ENCODE measurements around the gene NFS1.
"Not testable (repeated sequence)": the region's sequence is repeated elsewhere in the genome, so short reads cannot be mapped to it uniquely, and the experiment has no call there.

The NFS1 gene

GRCh38 chr20:35715652-35716051 lies 16.5 kb upstream of the NFS1 start:
- DNase-seq, result no peak
- CTCF ChIA-PET, result interaction anchor here (1.0 to 1.9 kb wide), 3 partner anchors 11 to 24 kb away, joined by 3 to 6 read pairs (median 4); no protein-coding TSS in a partner anchor
- POLR2A ChIA-PET, result no interaction called here
- Histone ChIP-seq H3K4me1 (ENCODE audit: control extremely low read depth in 1 of 4, control insufficient read depth in 4 of 4, insufficient read depth in 4 of 4, low read length in 3 of 4) (no peaks in the 10 kb centered on the region), H3K9me3 (ENCODE audit: control extremely low read depth in 1 of 5, control insufficient read depth in 4 of 5, insufficient read depth in 2 of 5, low read depth in 1 of 5, low read length in 4 of 5) (no peaks in the 10 kb centered on the region), H3K27me3 (replicated peaks in 2 of 5; ENCODE audit: control insufficient read depth in 4 of 5, insufficient read depth in 5 of 5, low read length in 4 of 5) (no peaks in the 10 kb centered on the region), H3K27ac (ENCODE audit: insufficient read depth in 1 of 2, low read depth in 1 of 2, low read length in 2 of 2, poor library complexity in 1 of 2, severe bottlenecking in 2 of 2) (no peak overlapping the region), H3K4me3 (ENCODE audit: control insufficient read depth in 1 of 7, extremely low read depth in 1 of 7, insufficient read depth in 4 of 7, low read depth in 2 of 7, low read length in 6 of 7) (no peak overlapping the region), H3K36me3 (ENCODE audit: control insufficient read depth in 4 of 4, insufficient read depth in 4 of 4, low read length in 3 of 4) (peaks cover 35 to 95% (median 73%) of the 10 kb centered on the region in 4 experiments)
- WGBS (ENCODE audit: insufficient coverage), result no CpG with 5 or more reads among the region's 2 CpGs

- Histone ChIP-seq H3K4me1 (ENCODE audit: control extremely low read depth in 1 of 4, control insufficient read depth in 4 of 4, insufficient read depth in 4 of 4, low read length in 3 of 4) (no peaks in the 10 kb centered on the region), H3K36me3 (ENCODE audit: control insufficient read depth in 4 of 4, insufficient read depth in 4 of 4, low read length in 3 of 4) (peaks cover 37 to 94% (median 67%) of the 10 kb centered on the region in 4 experiments), H3K27me3 (replicated peaks in 2 of 5; ENCODE audit: control insufficient read depth in 4 of 5, insufficient read depth in 5 of 5, low read length in 4 of 5) (no peaks in the 10 kb centered on the region), H3K4me3 (ENCODE audit: control insufficient read depth in 1 of 7, extremely low read depth in 1 of 7, insufficient read depth in 4 of 7, low read depth in 2 of 7, low read length in 6 of 7) (no peak overlapping the region), H3K9me3 (ENCODE audit: control extremely low read depth in 1 of 5, control insufficient read depth in 4 of 5, insufficient read depth in 2 of 5, low read depth in 1 of 5, low read length in 4 of 5) (no peaks in the 10 kb centered on the region), H3K27ac (ENCODE audit: insufficient read depth in 1 of 2, low read depth in 1 of 2, low read length in 2 of 2, poor library complexity in 1 of 2, severe bottlenecking in 2 of 2) (no peak overlapping the region)
- no peak for DNase-seq
- ChIA-PET POLR2A (interaction anchor here (0.9 kb wide), 1 partner anchor 10 kb away, joined by 4 read pairs; no protein-coding TSS in a partner anchor), CTCF (interaction anchor here (1.2 to 1.9 kb wide), 3 partner anchors 12 to 170 kb away, joined by 3 to 6 read pairs (median 4); no protein-coding TSS in a partner anchor)
- WGBS (ENCODE audit: insufficient coverage), result 98% methylated on average over 4 of the region's 4 CpGs
Observed at GRCh38 chr20:35714127-35714526, 15.0 kb upstream of the NFS1 start.

- H3K27ac ChIP-seq (ENCODE audit: insufficient read depth in 1 of 2, low read depth in 1 of 2, low read length in 2 of 2, poor library complexity in 1 of 2, severe bottlenecking in 2 of 2); H3K4me3 ChIP-seq (ENCODE audit: control insufficient read depth in 1 of 7, extremely low read depth in 1 of 7, insufficient read depth in 4 of 7, low read depth in 2 of 7, low read length in 6 of 7); H3K9me3 ChIP-seq (ENCODE audit: control extremely low read depth in 1 of 5, control insufficient read depth in 4 of 5, insufficient read depth in 2 of 5, low read depth in 1 of 5, low read length in 4 of 5); DNase-seq; H3K27me3 ChIP-seq (replicated peaks in 2 of 5; ENCODE audit: control insufficient read depth in 4 of 5, insufficient read depth in 5 of 5, low read length in 4 of 5); H3K4me1 ChIP-seq (ENCODE audit: control extremely low read depth in 1 of 4, control insufficient read depth in 4 of 4, insufficient read depth in 4 of 4, low read length in 3 of 4): not testable (repeated sequence)
- POLR2A ChIA-PET, result interaction anchor here (0.6 to 1.0 kb wide), 2 partner anchors 49 to 63 kb away, joined by 4 to 5 read pairs; no protein-coding TSS in a partner anchor
- CTCF ChIA-PET, result interaction anchor here (2.2 kb wide), 1 partner anchor 8 kb away, joined by 6 read pairs; no protein-coding TSS in a partner anchor
- WGBS (ENCODE audit: insufficient coverage), result 97% methylated on average over 8 of the region's 9 CpGs
- H3K36me3 ChIP-seq (ENCODE audit: control insufficient read depth in 4 of 4, insufficient read depth in 4 of 4, low read length in 3 of 4), result peaks cover 40 to 93% (median 66%) of the 10 kb centered on the region in 4 experiments
Observed at GRCh38 chr20:35713120-35713519, 14.0 kb upstream of the NFS1 start.

DNA sequence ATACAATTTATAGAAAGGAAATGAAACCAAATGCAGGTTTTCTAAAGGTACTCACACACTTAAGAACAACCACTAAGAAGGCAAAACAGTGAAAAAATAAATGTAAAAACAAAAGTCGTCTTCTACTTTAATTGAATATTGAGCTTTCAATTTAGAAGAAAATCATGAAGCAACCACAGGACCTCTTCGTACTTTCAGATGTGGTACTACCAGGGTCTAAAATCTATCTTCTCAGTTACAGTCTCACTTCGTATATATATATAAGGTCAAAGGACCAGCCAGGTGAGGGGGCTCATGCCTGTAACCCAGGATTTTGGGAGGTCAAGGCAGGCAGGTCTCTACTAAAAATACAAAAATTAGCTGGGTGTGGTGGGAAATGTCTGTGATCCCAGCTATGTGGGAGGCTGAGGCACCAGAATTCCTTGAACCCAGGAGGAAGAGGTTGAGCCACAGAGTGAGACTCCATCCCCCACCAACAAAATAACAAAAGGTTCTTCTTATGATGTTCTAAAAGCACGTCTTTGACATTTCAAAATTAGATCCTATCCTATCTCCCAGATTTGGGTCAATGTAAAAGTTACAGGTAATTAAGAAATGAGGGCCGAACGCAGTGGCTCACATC lies 12.5 kb upstream of the NFS1 start:
- ChIA-PET CTCF (interaction anchor here (0.8 to 2.2 kb wide), 2 partner anchors 10 to 15 kb away, joined by 3 to 6 read pairs; no protein-coding TSS in a partner anchor), POLR2A (interaction anchor here (0.6 kb wide), 1 partner anchor 145 kb away, joined by 3 read pairs; no protein-coding TSS in a partner anchor)

DNA sequence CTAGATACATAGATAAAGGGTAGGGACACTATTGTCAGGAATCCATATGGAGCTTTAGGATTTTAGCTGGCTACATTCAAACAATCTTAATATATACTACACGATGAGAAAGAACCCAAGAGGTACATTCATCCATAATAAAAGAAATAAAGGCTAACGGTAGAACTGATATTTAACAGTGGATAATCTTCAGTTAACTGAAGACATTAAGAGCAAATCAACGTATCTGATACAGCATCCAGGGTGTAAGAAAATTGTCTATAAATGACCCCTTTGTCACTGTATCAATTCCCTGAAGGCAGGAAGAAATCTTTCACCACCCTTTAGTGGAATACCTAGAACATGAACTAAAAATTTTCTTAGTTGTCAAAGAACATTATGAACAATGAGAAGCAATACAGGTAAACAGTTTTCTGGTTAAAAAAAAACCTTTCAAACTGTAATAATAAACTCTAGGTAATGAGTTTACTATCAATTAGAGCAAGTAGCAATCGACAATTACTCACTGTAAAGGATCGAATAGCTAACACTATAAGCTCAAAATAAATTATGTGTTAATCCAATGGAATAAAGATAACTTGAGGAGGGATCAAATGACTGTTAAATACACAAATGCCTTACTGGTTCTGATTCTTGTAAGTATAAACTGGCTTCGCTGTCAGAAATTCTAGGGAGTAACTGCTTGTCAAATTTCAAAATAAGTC lies 11.9 kb upstream of the NFS1 start:
- ChIA-PET CTCF (interaction anchor here (0.8 to 2.2 kb wide), 2 partner anchors 10 to 16 kb away, joined by 3 to 6 read pairs; no protein-coding TSS in a partner anchor), POLR2A (no interaction called here)
- Histone ChIP-seq H3K27me3 (replicated peaks in 2 of 5; ENCODE audit: control insufficient read depth in 4 of 5, insufficient read depth in 5 of 5, low read length in 4 of 5) (no peaks in the 10 kb centered on the region), H3K36me3 (ENCODE audit: control insufficient read depth in 4 of 4, insufficient read depth in 4 of 4, low read length in 3 of 4) (peaks cover 38 to 91% (median 67%) of the 10 kb centered on the region in 4 experiments), H3K4me1 (ENCODE audit: control extremely low read depth in 1 of 4, control insufficient read depth in 4 of 4, insufficient read depth in 4 of 4, low read length in 3 of 4) (no peaks in the 10 kb centered on the region), H3K9me3 (ENCODE audit: control extremely low read depth in 1 of 5, control insufficient read depth in 4 of 5, insufficient read depth in 2 of 5, low read depth in 1 of 5, low read length in 4 of 5) (no peaks in the 10 kb centered on the region), H3K4me3 (ENCODE audit: control insufficient read depth in 1 of 7, extremely low read depth in 1 of 7, insufficient read depth in 4 of 7, low read depth in 2 of 7, low read length in 6 of 7) (no peak overlapping the region), H3K27ac (ENCODE audit: insufficient read depth in 1 of 2, low read depth in 1 of 2, low read length in 2 of 2, poor library complexity in 1 of 2, severe bottlenecking in 2 of 2) (peak overlapping the region in 1 of 2 experiments; percentile 2)
- WGBS (ENCODE audit: insufficient coverage), result 100% methylated on average over 1 of the region's 6 CpGs
- DNase-seq, result no peak

More for the DNA sequence above, 12.5 kb upstream of the NFS1 start:
- 100% methylated on average over 2 of the region's 6 CpGs for WGBS (ENCODE audit: insufficient coverage)
- Histone ChIP-seq H3K4me3 (ENCODE audit: control insufficient read depth in 1 of 7, extremely low read depth in 1 of 7, insufficient read depth in 4 of 7, low read depth in 2 of 7, low read length in 6 of 7) (no peak overlapping the region), H3K9me3 (ENCODE audit: control extremely low read depth in 1 of 5, control insufficient read depth in 4 of 5, insufficient read depth in 2 of 5, low read depth in 1 of 5, low read length in 4 of 5) (no peaks in the 10 kb centered on the region), H3K27ac (ENCODE audit: insufficient read depth in 1 of 2, low read depth in 1 of 2, low read length in 2 of 2, poor library complexity in 1 of 2, severe bottlenecking in 2 of 2) (peak overlapping the region in 1 of 2 experiments; percentile 2), H3K4me1 (ENCODE audit: control extremely low read depth in 1 of 4, control insufficient read depth in 4 of 4, insufficient read depth in 4 of 4, low read length in 3 of 4) (no peaks in the 10 kb centered on the region), H3K36me3 (ENCODE audit: control insufficient read depth in 4 of 4, insufficient read depth in 4 of 4, low read length in 3 of 4) (peaks cover 36 to 92% (median 64%) of the 10 kb centered on the region in 4 experiments), H3K27me3 (replicated peaks in 2 of 5; ENCODE audit: control insufficient read depth in 4 of 5, insufficient read depth in 5 of 5, low read length in 4 of 5) (no peaks in the 10 kb centered on the region)
- DNase-seq, result no peak

GRCh38 chr20:35710039-35710438 lies 10.9 kb upstream of the NFS1 start:
- no peaks in the 10 kb centered on the region for H3K27me3 ChIP-seq (replicated peaks in 2 of 5; ENCODE audit: control insufficient read depth in 4 of 5, insufficient read depth in 5 of 5, low read length in 4 of 5)
- no peak overlapping the region for H3K27ac ChIP-seq (ENCODE audit: insufficient read depth in 1 of 2, low read depth in 1 of 2, low read length in 2 of 2, poor library complexity in 1 of 2, severe bottlenecking in 2 of 2)
- H3K9me3 ChIP-seq (ENCODE audit: control extremely low read depth in 1 of 5, control insufficient read depth in 4 of 5, insufficient read depth in 2 of 5, low read depth in 1 of 5, low read length in 4 of 5), result no peaks in the 10 kb centered on the region
- CTCF ChIA-PET, result interaction anchor here (0.7 to 1.1 kb wide), 2 partner anchors 15 to 102 kb away, joined by 3 to 4 read pairs; no protein-coding TSS in a partner anchor
- POLR2A ChIA-PET, result interaction anchor here (1.5 kb wide), 1 partner anchor 8 kb away, joined by 7 read pairs; no protein-coding TSS in a partner anchor
- no peaks in the 10 kb centered on the region for H3K4me1 ChIP-seq (ENCODE audit: control extremely low read depth in 1 of 4, control insufficient read depth in 4 of 4, insufficient read depth in 4 of 4, low read length in 3 of 4)
- DNase-seq, result peak in 2 of 3 donors; percentile 0 to 1
- H3K36me3 ChIP-seq (ENCODE audit: control insufficient read depth in 4 of 4, insufficient read depth in 4 of 4, low read length in 3 of 4), result peaks cover 36 to 92% (median 66%) of the 10 kb centered on the region in 4 experiments
- H3K4me3 ChIP-seq (ENCODE audit: control insufficient read depth in 1 of 7, extremely low read depth in 1 of 7, insufficient read depth in 4 of 7, low read depth in 2 of 7, low read length in 6 of 7), result no peak overlapping the region
